AG10803 (cell line): ENCODE measurements around the gene YJU2.
"Not testable (repeated sequence)": the region's sequence is repeated elsewhere in the genome, so short reads cannot be mapped to it uniquely, and the experiment has no call there.

Experiments
- DNase-seq: peaks from one replicate; pipeline ENCODE4 v3.0.0; 2010; ENCODE audit warnings: low read depth
- H3K4me3 ChIP-seq: 2 replicates; pipeline ENCODE4 v1.5.1; 2011; ENCODE audit warnings: mild to moderate bottlenecking, low read length, control low read depth
- TF ChIP-seq, protein P1 (sequence below): conservative IDR thresholded peaks from 2 replicates; pipeline ENCODE4 v1.5.1; 2011; ENCODE audit warnings: mild to moderate bottlenecking, low read length, control low read depth, inconsistent platforms

Gene YJU2

DNA sequence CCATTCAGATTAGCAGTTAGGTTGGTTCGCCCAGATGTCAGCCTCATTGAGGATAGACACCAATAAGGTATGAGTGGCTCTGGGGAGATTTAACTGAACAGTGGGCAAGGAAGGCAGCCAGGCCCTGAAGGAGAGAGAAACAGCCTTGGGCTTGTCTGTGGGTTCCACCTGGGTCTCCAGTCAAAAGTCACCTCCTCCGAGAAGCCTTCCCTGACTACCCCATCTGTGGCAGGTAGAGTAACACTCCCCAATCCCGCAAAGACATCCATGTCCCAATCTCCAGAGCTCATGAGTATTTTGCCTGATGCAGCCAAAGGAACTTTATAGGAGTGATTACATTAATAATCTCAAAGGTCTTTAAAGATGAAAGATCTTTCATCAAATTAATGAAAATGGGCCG lies 8.0 kb upstream of the YJU2 start:
- no peak for DNase-seq
- no peak overlapping the region for H3K4me3 ChIP-seq
- TF ChIP-seq, protein P1, sequence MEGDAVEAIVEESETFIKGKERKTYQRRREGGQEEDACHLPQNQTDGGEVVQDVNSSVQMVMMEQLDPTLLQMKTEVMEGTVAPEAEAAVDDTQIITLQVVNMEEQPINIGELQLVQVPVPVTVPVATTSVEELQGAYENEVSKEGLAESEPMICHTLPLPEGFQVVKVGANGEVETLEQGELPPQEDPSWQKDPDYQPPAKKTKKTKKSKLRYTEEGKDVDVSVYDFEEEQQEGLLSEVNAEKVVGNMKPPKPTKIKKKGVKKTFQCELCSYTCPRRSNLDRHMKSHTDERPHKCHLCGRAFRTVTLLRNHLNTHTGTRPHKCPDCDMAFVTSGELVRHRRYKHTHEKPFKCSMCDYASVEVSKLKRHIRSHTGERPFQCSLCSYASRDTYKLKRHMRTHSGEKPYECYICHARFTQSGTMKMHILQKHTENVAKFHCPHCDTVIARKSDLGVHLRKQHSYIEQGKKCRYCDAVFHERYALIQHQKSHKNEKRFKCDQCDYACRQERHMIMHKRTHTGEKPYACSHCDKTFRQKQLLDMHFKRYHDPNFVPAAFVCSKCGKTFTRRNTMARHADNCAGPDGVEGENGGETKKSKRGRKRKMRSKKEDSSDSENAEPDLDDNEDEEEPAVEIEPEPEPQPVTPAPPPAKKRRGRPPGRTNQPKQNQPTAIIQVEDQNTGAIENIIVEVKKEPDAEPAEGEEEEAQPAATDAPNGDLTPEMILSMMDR: no peak

DNA sequence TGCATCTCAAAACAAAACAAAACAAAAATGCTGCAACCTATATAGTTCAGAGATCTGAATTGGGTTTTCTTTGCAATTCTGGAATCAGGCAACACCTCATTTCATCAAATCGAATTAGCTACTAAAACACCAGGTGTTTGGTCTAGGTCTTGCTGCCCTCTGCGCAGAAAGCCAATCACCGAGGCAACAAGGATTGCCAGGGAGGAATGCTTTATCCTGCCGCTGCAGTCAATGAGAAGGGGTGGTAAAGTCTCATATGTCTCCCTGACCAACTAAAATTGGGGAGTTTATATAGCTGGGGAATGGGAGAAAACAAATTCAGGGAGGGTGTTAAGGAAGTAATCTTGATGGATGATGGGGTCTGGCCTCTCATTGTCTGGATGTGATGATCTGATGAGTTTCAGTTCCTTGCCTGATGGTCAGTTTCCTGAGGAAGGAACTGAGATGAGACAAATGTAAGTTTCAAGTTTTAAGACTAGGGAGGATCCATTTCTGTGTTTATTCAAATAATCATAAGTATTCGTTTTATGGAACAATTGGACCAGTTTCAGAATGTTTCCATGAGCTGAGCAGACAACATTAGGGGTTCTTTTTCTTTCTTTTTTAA lies 5.0 kb upstream of the YJU2 start:
- TF ChIP-seq, protein P1: no peak
- no peak overlapping the region for H3K4me3 ChIP-seq
- no peak for DNase-seq

DNA sequence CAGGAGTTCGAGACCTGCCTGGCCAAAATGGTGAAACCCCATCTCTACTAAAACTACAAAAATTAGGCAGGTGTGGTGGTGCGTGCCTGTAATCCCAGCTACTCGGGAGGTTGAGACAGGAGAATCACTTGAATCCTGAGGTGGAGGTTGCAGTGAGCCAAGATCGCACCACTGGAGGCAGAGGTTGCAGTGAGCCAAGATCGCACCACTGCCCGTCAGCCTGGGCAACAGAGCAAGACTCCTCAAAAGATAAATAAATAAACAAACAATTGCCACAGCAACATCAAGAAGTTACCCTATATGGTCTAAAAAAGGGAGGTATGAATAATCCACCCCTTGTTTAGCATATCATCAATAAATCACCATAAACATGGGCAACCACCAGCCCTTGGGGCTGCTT lies 942 bp upstream of the YJU2 start:
- not testable (repeated sequence) for DNase-seq, H3K4me3 ChIP-seq

DNA sequence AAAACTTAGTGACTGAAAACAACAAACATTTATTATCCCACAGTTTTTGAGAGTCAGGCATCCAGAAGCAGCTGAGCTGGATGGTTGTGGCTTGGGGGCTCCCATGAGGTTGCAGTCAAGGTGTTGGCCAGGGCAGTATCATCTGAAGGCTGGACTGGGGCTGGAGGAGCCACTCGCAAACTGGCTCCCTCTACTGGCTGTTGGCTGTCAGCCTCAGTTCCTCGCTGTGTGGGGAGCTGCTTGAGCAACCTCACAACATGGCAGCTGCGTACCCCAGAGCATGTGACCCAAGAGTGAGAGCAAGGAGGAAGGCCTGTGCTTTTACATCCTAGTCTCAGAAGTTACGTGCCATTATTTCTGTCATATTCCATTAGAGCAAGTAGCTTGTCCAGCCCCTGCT lies 9.7 kb downstream of the YJU2 start:
- no peak for DNase-seq
- no peak overlapping the region for H3K4me3 ChIP-seq
- TF ChIP-seq, protein P1: no peak

DNA sequence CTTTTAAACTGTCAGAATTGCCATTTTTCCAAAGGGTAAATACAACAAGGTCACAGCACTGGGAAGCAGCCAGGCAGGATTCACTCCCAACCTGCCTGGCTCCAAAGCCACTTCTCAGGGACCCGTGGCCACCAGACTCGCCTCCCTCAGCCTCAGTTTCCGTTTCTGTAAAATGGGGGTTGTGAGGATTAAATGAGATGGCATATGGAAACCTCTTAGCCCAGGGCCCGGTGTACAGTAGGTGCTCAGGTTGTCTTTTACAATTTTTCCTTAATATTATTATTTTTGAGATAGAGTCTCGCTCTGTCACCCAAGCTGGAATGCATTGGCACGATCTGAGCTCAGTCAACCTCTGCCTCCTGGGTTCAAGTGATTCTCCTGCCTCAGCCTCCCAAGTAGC lies 10.1 kb downstream of the YJU2 start:
- H3K4me3 ChIP-seq: no peak overlapping the region
- TF ChIP-seq, protein P1: no peak
- no peak for DNase-seq

DNA sequence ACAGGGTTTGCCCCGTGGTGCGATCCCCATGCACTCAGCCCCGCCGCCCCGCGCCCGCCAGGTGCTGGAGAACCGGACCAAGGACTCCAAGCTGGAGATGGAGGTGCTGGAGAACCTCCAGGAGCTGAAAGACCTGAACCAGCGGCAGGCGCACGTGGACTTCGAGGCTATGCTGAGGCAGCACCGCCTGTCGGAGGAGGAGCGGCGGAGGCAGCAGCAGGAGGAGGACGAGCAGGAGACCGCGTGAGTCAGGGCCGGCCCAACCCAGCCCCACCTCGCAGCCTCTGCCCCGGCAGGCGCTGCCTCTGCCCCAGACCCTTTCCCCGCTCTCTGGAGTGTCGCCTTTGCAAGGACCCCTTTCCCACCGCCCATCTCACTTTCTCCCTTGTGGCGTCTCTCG lies 11.3 kb downstream of the YJU2 start:
- TF ChIP-seq, protein P1: no peak
- no peak for DNase-seq
- H3K4me3 ChIP-seq: no peak overlapping the region

DNA sequence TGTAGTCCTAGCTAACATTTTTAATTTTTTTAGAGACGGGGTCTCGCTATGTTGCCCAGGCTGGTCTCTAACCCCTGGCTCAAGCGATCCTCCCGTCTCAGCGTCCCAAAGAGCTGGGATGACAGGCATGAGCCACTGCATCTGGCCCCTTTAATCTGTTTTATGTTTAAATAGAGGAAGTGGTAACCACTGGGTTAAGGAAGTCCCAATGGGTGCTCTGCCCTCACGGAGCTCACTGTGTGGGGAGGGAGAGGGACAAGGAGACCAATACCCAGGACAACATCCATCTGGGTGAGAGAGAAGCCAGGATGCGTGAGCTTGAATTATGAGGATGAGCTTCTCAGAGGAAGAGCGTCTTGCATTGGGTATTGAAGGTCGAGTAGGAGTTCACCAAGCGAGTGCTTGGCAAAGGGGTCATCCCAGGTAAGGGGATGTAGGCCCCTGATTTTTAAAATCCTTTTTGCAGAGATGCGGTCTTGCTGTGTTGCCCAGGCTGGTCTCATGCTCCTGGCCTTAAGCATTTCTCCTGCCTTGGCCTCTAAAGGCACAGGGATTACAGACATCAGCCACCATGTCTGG lies 13.8 kb downstream of the YJU2 start:
- DNase-seq: no peak
- no peak overlapping the region for H3K4me3 ChIP-seq
- TF ChIP-seq, protein P1: no peak
